GM12878 (cell line): ENCODE results near the gene SF3B5.

ENCODE experiments used
- BACH1 ChIP-seq: fragments of 450-650 bp; IDR thresholded peaks from 2 replicates; pipeline ENCODE4 v1.6.1; 2017; ENCODE audit warnings: mild to moderate bottlenecking, borderline replicate concordance
- CEBPB ChIP-seq, 2 experiments: fragments of 150-350 bp in 1 of 2; IDR thresholded peaks; 2 replicates each; pipeline ENCODE4 v1.6.1; 2012 to 2014; ENCODE audit warnings: low read depth in 2 of 2, low read length in 2 of 2, borderline replicate concordance in 1 of 2, inconsistent platforms in 1 of 2
- CHD2 ChIP-seq: IDR thresholded peaks from 2 replicates; pipeline ENCODE4 v1.6.1; 2011; ENCODE audit warnings: low read depth, low read length, improper control_type of control experiment, borderline replicate concordance
- EZH2 ChIP-seq: IDR thresholded peaks from 2 replicates; pipeline ENCODE4 v1.6.1; 2012; ENCODE audit warnings: low read depth, mild to moderate bottlenecking, control low read depth, inconsistent platforms, low read length, borderline replicate concordance; ENCODE audit not compliant: control insufficient read depth
- POLR2A ChIP-seq: IDR thresholded peaks from 2 replicates; pipeline ENCODE4 v1.6.1; 2011; ENCODE audit warnings: low read depth, mild to moderate bottlenecking, low read length
- RCOR1 ChIP-seq: conservative IDR thresholded peaks from 2 replicates; pipeline ENCODE4 v1.6.1; 2012; ENCODE audit warnings: low read depth, low read length, improper control_type of control experiment
- SPI1 ChIP-seq: IDR thresholded peaks from 2 replicates; pipeline ENCODE4 v1.6.1; 2011; ENCODE audit warnings: low read depth, mild to moderate bottlenecking, low read length, moderate library complexity, borderline replicate concordance; ENCODE audit not compliant: insufficient read depth
- TF ChIP-seq, protein P1 (sequence below), 3 experiments: IDR thresholded peaks in 2 of 3; conservative IDR thresholded peaks in 1 of 3; 2 replicates each; pipeline ENCODE4 v1.5.1; 2011; ENCODE audit warnings: low read depth in 3 of 3, low read length in 3 of 3, mild to moderate bottlenecking in 3 of 3, control low read depth in 2 of 3, moderate library complexity in 2 of 3, inconsistent platforms in 1 of 3, mixed read lengths in 1 of 3; ENCODE audit not compliant: control insufficient read depth in 2 of 3, insufficient read depth in 1 of 3; ENCODE audit errors: extremely low read depth in 1 of 3
- TF ChIP-seq, protein P2 (sequence below): fragments of 450-650 bp; IDR thresholded peaks from 2 replicates; pipeline ENCODE4 v1.6.1; 2017; ENCODE audit warnings: mild to moderate bottlenecking
- TF ChIP-seq, protein P3 (sequence below): fragments of 450-650 bp; formaldehyde crosslinking; IDR thresholded peaks from 2 replicates; pipeline ENCODE4 v1.4.0; 2020; ENCODE audit warnings: mild to moderate bottlenecking, moderate library complexity

DNA sequence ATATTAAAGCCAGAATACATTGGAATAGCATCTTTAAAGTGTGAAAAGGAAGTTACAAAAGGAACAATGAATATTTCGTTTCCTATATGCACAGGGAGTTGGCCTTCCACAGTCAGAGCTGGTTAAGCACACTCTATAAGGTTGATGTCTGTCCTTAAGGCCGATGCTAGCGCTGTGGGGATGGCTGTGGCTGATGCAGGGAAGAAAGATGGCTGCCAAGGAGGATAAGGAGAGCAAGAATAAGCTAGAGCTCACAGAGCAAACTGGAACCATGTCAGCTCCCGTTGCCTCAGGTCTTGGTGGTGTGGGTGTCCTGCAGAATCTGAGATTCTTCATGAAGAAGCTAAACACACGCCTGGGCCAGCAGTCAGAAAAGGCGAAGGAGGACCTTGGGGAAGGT is 34.1 kb upstream of the SF3B5 start:
- TF ChIP-seq POLR2A, result no peak
- TF ChIP-seq, protein P1, sequence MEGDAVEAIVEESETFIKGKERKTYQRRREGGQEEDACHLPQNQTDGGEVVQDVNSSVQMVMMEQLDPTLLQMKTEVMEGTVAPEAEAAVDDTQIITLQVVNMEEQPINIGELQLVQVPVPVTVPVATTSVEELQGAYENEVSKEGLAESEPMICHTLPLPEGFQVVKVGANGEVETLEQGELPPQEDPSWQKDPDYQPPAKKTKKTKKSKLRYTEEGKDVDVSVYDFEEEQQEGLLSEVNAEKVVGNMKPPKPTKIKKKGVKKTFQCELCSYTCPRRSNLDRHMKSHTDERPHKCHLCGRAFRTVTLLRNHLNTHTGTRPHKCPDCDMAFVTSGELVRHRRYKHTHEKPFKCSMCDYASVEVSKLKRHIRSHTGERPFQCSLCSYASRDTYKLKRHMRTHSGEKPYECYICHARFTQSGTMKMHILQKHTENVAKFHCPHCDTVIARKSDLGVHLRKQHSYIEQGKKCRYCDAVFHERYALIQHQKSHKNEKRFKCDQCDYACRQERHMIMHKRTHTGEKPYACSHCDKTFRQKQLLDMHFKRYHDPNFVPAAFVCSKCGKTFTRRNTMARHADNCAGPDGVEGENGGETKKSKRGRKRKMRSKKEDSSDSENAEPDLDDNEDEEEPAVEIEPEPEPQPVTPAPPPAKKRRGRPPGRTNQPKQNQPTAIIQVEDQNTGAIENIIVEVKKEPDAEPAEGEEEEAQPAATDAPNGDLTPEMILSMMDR (IDR thresholded peaks at IDR 0.05 in 2 of 3, conservative IDR thresholded peaks at IDR 0.05 in 1 of 3; ENCODE audit: control insufficient read depth in 2 of 3, extremely low read depth in 1 of 3, insufficient read depth in 1 of 3, low read depth in 3 of 3, low read length in 3 of 3), result no peak
- no peak for TF ChIP-seq BACH1
- TF ChIP-seq, protein P2, sequence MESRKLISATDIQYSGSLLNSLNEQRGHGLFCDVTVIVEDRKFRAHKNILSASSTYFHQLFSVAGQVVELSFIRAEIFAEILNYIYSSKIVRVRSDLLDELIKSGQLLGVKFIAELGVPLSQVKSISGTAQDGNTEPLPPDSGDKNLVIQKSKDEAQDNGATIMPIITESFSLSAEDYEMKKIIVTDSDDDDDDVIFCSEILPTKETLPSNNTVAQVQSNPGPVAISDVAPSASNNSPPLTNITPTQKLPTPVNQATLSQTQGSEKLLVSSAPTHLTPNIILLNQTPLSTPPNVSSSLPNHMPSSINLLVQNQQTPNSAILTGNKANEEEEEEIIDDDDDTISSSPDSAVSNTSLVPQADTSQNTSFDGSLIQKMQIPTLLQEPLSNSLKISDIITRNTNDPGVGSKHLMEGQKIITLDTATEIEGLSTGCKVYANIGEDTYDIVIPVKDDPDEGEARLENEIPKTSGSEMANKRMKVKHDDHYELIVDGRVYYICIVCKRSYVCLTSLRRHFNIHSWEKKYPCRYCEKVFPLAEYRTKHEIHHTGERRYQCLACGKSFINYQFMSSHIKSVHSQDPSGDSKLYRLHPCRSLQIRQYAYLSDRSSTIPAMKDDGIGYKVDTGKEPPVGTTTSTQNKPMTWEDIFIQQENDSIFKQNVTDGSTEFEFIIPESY, result no peak
- no peak for TF ChIP-seq EZH2
- no peak for TF ChIP-seq CHD2
- TF ChIP-seq, protein P3, sequence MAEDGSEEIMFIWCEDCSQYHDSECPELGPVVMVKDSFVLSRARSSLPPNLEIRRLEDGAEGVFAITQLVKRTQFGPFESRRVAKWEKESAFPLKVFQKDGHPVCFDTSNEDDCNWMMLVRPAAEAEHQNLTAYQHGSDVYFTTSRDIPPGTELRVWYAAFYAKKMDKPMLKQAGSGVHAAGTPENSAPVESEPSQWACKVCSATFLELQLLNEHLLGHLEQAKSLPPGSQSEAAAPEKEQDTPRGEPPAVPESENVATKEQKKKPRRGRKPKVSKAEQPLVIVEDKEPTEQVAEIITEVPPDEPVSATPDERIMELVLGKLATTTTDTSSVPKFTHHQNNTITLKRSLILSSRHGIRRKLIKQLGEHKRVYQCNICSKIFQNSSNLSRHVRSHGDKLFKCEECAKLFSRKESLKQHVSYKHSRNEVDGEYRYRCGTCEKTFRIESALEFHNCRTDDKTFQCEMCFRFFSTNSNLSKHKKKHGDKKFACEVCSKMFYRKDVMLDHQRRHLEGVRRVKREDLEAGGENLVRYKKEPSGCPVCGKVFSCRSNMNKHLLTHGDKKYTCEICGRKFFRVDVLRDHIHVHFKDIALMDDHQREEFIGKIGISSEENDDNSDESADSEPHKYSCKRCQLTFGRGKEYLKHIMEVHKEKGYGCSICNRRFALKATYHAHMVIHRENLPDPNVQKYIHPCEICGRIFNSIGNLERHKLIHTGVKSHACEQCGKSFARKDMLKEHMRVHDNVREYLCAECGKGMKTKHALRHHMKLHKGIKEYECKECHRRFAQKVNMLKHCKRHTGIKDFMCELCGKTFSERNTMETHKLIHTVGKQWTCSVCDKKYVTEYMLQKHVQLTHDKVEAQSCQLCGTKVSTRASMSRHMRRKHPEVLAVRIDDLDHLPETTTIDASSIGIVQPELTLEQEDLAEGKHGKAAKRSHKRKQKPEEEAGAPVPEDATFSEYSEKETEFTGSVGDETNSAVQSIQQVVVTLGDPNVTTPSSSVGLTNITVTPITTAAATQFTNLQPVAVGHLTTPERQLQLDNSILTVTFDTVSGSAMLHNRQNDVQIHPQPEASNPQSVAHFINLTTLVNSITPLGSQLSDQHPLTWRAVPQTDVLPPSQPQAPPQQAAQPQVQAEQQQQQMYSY (CRISPR knock-in tag), result no peak
- TF ChIP-seq CEBPB (IDR thresholded peaks at IDR 0.05; ENCODE audit: borderline replicate concordance in 1 of 2, low read depth in 2 of 2, low read length in 2 of 2), result no peak
- no peak for TF ChIP-seq SPI1
- no peak for TF ChIP-seq RCOR1
